Upper lobe of left lung (tissue), 4 donors: ENCODE measurements around the gene PASD1.

Experiments used
- POLR2A ChIP-seq, 4 donors: fragments of 450-650 bp; IDR thresholded peaks; one replicate each; pipeline ENCODE4 v1.5.1; 2016 to 2017; ENCODE audit warnings: antibody characterized with exemption in 4 of 4, mild to moderate bottlenecking in 2 of 4
- TF ChIP-seq, protein P1 (sequence below), 6 experiments: fragments of 450-650 bp in 4 of 6; fragments of 200-600 bp in 2 of 6; sonication (generic) in 2 of 6; IDR thresholded peaks; one replicate each; pipeline ENCODE4 v1.5.1; 2016 to 2019; ENCODE audit warnings: antibody characterized with exemption in 6 of 6

DNA sequence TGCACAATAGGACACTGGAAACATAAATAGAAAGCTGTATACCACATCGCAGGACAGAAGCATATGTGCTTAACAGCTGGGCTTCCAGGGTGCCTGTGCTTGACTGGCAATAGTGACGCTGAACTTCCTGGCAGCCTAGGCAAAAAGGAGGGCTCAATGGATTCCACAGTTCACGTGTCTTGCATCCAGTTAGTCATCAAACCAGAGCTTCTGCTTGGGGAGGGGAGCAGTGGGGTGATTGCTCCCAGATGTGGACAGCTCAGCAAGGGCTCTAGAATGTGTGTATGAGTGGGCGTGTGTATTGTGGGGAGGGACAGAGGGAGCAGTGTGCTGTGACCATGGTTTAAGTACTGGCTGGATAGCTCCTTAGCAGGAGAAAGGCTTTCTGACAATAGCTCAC lies 134.0 kb downstream of the PASD1 start:
- TF ChIP-seq, protein P1, sequence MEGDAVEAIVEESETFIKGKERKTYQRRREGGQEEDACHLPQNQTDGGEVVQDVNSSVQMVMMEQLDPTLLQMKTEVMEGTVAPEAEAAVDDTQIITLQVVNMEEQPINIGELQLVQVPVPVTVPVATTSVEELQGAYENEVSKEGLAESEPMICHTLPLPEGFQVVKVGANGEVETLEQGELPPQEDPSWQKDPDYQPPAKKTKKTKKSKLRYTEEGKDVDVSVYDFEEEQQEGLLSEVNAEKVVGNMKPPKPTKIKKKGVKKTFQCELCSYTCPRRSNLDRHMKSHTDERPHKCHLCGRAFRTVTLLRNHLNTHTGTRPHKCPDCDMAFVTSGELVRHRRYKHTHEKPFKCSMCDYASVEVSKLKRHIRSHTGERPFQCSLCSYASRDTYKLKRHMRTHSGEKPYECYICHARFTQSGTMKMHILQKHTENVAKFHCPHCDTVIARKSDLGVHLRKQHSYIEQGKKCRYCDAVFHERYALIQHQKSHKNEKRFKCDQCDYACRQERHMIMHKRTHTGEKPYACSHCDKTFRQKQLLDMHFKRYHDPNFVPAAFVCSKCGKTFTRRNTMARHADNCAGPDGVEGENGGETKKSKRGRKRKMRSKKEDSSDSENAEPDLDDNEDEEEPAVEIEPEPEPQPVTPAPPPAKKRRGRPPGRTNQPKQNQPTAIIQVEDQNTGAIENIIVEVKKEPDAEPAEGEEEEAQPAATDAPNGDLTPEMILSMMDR (IDR thresholded peaks at IDR 0.05): no peak
- TF ChIP-seq POLR2A (IDR thresholded peaks at IDR 0.05): no peak
